ENCODE measurements around the gene SPATA45.

DNA sequence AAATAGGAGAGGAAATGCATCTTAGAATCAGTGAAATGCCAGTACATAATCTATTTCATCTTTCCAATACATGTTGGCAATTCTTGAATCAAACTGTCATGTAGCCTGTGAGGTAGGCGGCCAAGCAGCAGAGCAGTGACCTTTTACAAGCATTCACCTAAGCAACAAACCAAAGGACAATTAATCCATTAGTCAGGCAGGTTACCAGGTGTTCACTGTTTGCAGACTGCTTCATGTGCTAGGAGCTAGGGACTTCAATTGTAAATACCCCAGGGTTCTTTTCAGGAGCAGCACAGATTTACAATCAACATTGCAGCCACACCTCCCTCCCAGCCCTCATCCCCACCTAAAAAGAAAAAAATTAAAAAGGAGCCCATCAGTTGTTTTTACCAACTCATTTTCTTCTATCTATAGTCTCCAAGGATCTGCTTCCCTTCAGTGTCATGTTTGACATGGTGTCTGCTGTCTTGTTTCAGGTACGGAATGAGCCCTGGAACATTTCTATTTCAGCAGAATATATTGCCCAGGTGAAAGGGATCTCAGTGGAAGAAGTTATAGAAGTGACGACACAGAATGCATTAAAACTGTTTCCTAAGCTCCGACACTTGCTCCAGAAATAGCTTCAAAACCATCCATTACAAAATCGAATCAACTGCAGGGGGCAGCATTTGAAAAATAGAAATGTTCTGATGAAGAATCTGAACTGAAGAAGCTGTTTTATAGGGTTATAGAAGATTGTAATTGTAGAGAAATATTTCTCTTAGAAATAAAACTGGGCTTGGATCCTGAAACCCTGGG, 32.7 kb downstream of the SPATA45 start:
- TF ChIP-seq, protein P1, sequence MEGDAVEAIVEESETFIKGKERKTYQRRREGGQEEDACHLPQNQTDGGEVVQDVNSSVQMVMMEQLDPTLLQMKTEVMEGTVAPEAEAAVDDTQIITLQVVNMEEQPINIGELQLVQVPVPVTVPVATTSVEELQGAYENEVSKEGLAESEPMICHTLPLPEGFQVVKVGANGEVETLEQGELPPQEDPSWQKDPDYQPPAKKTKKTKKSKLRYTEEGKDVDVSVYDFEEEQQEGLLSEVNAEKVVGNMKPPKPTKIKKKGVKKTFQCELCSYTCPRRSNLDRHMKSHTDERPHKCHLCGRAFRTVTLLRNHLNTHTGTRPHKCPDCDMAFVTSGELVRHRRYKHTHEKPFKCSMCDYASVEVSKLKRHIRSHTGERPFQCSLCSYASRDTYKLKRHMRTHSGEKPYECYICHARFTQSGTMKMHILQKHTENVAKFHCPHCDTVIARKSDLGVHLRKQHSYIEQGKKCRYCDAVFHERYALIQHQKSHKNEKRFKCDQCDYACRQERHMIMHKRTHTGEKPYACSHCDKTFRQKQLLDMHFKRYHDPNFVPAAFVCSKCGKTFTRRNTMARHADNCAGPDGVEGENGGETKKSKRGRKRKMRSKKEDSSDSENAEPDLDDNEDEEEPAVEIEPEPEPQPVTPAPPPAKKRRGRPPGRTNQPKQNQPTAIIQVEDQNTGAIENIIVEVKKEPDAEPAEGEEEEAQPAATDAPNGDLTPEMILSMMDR (IDR thresholded peaks at IDR 0.05; ENCODE audit: insufficient read depth, low read length, poor library complexity, severe bottlenecking): no peak
- TF ChIP-seq EZH2phosphoT487 (conservative IDR thresholded peaks at IDR 0.05; ENCODE audit: low read length): no peak
